Lung (tissue), 12 donors: Measurements from ENCODE around the gene SNTA1. TPM values are rescaled to one million over a fixed set of nuclear protein-coding genes. Genes with fewer than 3 reads are reported as not detected.

Source experiments
- ATAC-seq: fragments of 200-7000 bp; cut with Tn5 transposase; one replicate; pipeline ENCODE4 v1.9.1; 2020; ENCODE audit warnings: moderate number of reproducible peaks; ENCODE audit not compliant: insufficient read depth, low FRiP score
- DNase-seq, 3 donors: peaks; one replicate each; pipeline ENCODE4 v3.0.0-alpha.2; 2013 to 2017
- H3K27ac ChIP-seq, 2 donors: one replicate each; pipeline ENCODE4 v1.5.1; 2013; ENCODE audit warnings: mild to moderate bottlenecking in 2 of 2, moderate library complexity in 2 of 2, control low read depth in 1 of 2, inconsistent platforms in 1 of 2, low read depth in 1 of 2, low read length in 1 of 2
- H3K27me3 ChIP-seq, 3 donors: one replicate each; pipeline ENCODE4 v1.5.1; 2013; ENCODE audit warnings: low read length in 2 of 3; ENCODE audit not compliant: control insufficient read depth in 3 of 3, insufficient read depth in 3 of 3
- H3K36me3 ChIP-seq, 4 donors: one replicate each; pipeline ENCODE4 v1.5.1; 2013; ENCODE audit warnings: low read length in 4 of 4, mild to moderate bottlenecking in 1 of 4, moderate library complexity in 1 of 4; ENCODE audit not compliant: control insufficient read depth in 4 of 4, insufficient read depth in 4 of 4
- H3K4me1 ChIP-seq, 5 donors: one replicate each; pipeline ENCODE4 v1.5.1; 2013; ENCODE audit warnings: low read length in 5 of 5, mild to moderate bottlenecking in 2 of 5, moderate library complexity in 1 of 5; ENCODE audit not compliant: control insufficient read depth in 5 of 5, insufficient read depth in 5 of 5
- H3K4me3 ChIP-seq: one replicate; pipeline ENCODE4 v1.5.1; 2013; ENCODE audit warnings: mild to moderate bottlenecking, control low read depth, moderate library complexity
- H3K9ac ChIP-seq, 2 donors: one replicate each; pipeline ENCODE4 v1.5.1; 2013; ENCODE audit warnings: low read length in 2 of 2, control low read depth in 1 of 2; ENCODE audit not compliant: insufficient read depth in 1 of 2
- H3K9me3 ChIP-seq, 4 donors: one replicate each; pipeline ENCODE4 v1.5.1; 2013; ENCODE audit warnings: low read length in 3 of 4, mild to moderate bottlenecking in 1 of 4, moderate library complexity in 1 of 4; ENCODE audit not compliant: control insufficient read depth in 4 of 4, insufficient read depth in 3 of 4
- CTCF ChIP-seq: IDR thresholded peaks from 2 replicates; pipeline ENCODE4 v1.5.1; 2012; ENCODE audit warnings: mild to moderate bottlenecking; ENCODE audit errors: control extremely low read depth, extremely low read depth
- WGBS, 2 donors: extraction: QIAGEN DNeasy Blood & Tissue Kit; methylation state at CpG; one replicate each; pipeline ENCODE4 v1.1.7; 2013; 5-methylcytosine and 5-hydroxymethylcytosine counted together
- polyA plus RNA-seq, 2 donors: library from polyadenylated mRNA; stranded (reverse); fragments of 200-250 nt; gene quantifications; one replicate each; pipeline ENCODE4 v1.2.1, GENCODE V29; 2013
- total RNA-seq, 2 donors: library from RNA; depleted of rRNA in 1 of 2; stranded (reverse); fragments of >200 nt in 1 of 2; gene quantifications; one replicate each; pipeline ENCODE4 v1.2.1, GENCODE V29; 2014 to 2021
- donor health status: control.
- donor health status: control.
- donor health status: Bipolar disorder and iron deficiency.
- donor health status: healthy.
- donor health status: DM: yes; HTN: yes; CAD: no.

SNTA1 gene
- total and polyA plus RNA-seq, 4 donors: 3.7 to 9.9 (median 6.8) TPM

- H3K9ac ChIP-seq: no peak overlapping the region
- no peaks in the 10 kb centered on the region for H3K27me3 ChIP-seq
- no peak overlapping the region for H3K27ac ChIP-seq
- H3K36me3 ChIP-seq: no peaks in the 10 kb centered on the region
- H3K9me3 ChIP-seq: no peaks in the 10 kb centered on the region
- WGBS, 2 donors: 85 to 86% methylated on average over 7 of the region's 7 CpGs
- ATAC-seq (no peak), DNase-seq (no peak)
- no peak for TF ChIP-seq CTCF
- H3K4me1 ChIP-seq: peaks cover 0 to 10% (median 0%) of the 10 kb centered on the region in 5 donors
- no peak overlapping the region for H3K4me3 ChIP-seq
Observed at GRCh38 chr20:33477386-33478234, 34.0 kb upstream of the SNTA1 start.

GRCh38 chr20:33475381-33476152 lies 32.0 kb upstream of the SNTA1 start:
- no peak overlapping the region for H3K9ac ChIP-seq
- peak; percentile 23 to 54 (median 34) for DNase-seq
- WGBS, 2 donors: 49 to 53% methylated on average over 14 of the region's 14 CpGs
- H3K27me3 ChIP-seq: no peaks in the 10 kb centered on the region
- H3K4me3 ChIP-seq: no peak overlapping the region
- no peak overlapping the region for H3K27ac ChIP-seq
- no peak for TF ChIP-seq CTCF
- ATAC-seq: no peak
- H3K4me1 ChIP-seq: peaks cover 0 to 10% (median 0%) of the 10 kb centered on the region in 5 donors
- H3K36me3 ChIP-seq: no peaks in the 10 kb centered on the region
- no peaks in the 10 kb centered on the region for H3K9me3 ChIP-seq

DNA sequence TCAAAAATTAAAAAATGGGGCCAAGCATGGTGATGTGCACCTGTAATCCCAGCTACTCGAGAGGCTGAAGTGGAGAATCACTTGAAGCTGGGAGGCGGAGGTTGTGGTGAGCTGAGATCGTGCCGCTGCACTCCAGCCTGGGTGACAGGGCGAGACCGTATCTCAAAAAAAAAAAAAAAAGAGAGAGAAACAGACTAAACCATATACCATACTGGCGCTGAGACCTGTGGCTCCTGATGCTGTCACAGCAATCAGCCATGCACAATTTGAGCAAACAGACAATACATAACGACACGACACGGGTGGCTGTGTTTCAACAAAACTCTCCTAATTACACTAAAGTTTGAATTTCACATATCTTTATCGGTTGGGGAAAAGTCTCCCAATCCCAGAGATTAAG lies 31.4 kb upstream of the SNTA1 start:
- no peak for TF ChIP-seq CTCF
- Histone ChIP-seq H3K27ac (no peak overlapping the region), H3K4me3 (no peak overlapping the region), H3K9me3 (no peaks in the 10 kb centered on the region), H3K36me3 (no peaks in the 10 kb centered on the region), H3K9ac (no peak overlapping the region), H3K4me1 (peaks cover 0 to 10% (median 0%) of the 10 kb centered on the region in 5 donors), H3K27me3 (no peaks in the 10 kb centered on the region)
- ATAC-seq: no peak
- no peak for DNase-seq
- WGBS, 2 donors: 70 to 82% methylated on average over 9 to 11 of the region's 11 CpGs
